HepG2 (cell line): ENCODE measurements around the gene THAP10. TPM values are rescaled to one million over a fixed set of nuclear protein-coding genes. Genes with fewer than 3 reads are reported as not detected.

Source experiments
- ATF7-NPFF ChIP-seq: sonication (generic); formaldehyde crosslinking; IDR thresholded peaks from 2 replicates; pipeline ENCODE4 v1.8.1; 2023; ENCODE audit warnings: mild to moderate bottlenecking, low read depth, missing genetic modification reagents, moderate library complexity
- ELF1 ChIP-seq: sonication (generic); formaldehyde crosslinking; IDR thresholded peaks from 2 replicates; pipeline ENCODE4 v1.4.0; 2020; ENCODE audit warnings: missing genetic modification reagents
- ETS1 ChIP-seq: sonication (generic); formaldehyde crosslinking; IDR thresholded peaks from 2 replicates; pipeline ENCODE4 v1.4.0; 2020; ENCODE audit warnings: missing genetic modification reagents
- FOSL1 ChIP-seq: sonication (generic); formaldehyde crosslinking; IDR thresholded peaks from 2 replicates; pipeline ENCODE4 v1.9.0; 2021; ENCODE audit warnings: missing genetic modification reagents, borderline replicate concordance
- GLI4 ChIP-seq: sonication (generic); formaldehyde crosslinking; IDR thresholded peaks from 2 replicates; pipeline ENCODE4 v1.5.1; 2020; ENCODE audit warnings: missing genetic modification reagents, mild to moderate bottlenecking, moderate library complexity, borderline replicate concordance
- GPBP1L1 ChIP-seq: sonication (generic); formaldehyde crosslinking; IDR thresholded peaks from 2 replicates; pipeline ENCODE4 v1.5.0; 2020; ENCODE audit warnings: mild to moderate bottlenecking, missing genetic modification reagents
- GTF2F1 ChIP-seq: fragments of 150-350 bp; IDR thresholded peaks from 2 replicates; pipeline ENCODE4 v1.6.1; 2014; ENCODE audit warnings: low read length
- IRF9 ChIP-seq: sonication (generic); formaldehyde crosslinking; IDR thresholded peaks from 2 replicates; pipeline ENCODE4 v1.8.0; 2022; ENCODE audit warnings: missing genetic modification reagents, mild to moderate bottlenecking, borderline replicate concordance
- MBNL3 ChIP-seq: fragments of 250-450 bp; sonication (Bioruptor Pico); conservative IDR thresholded peaks from 2 replicates; pipeline ENCODE4 v1.8.0; 2022; ENCODE audit warnings: mild to moderate bottlenecking, inconsistent platforms
- MEF2D ChIP-seq: sonication (generic); formaldehyde crosslinking; IDR thresholded peaks from 2 replicates; pipeline ENCODE4 v1.5.1; 2020; ENCODE audit warnings: mild to moderate bottlenecking, missing genetic modification reagents
- MTERF4 ChIP-seq: sonication (generic); formaldehyde crosslinking; IDR thresholded peaks from 2 replicates; pipeline ENCODE4 v1.8.0; 2023; ENCODE audit warnings: mild to moderate bottlenecking, missing genetic modification reagents
- PATZ1 ChIP-seq: sonication (generic); formaldehyde crosslinking; IDR thresholded peaks from 2 replicates; pipeline ENCODE4 v1.4.0; 2020; ENCODE audit warnings: missing genetic modification reagents
- PCBP1 ChIP-seq: fragments of 200-400 bp; formaldehyde crosslinking; IDR thresholded peaks from 2 replicates; pipeline ENCODE4 v1.6.1; 2017; ENCODE audit warnings: mild to moderate bottlenecking, low read depth, low read length, borderline replicate concordance
- PRPF4 ChIP-seq: fragments of 200-400 bp; formaldehyde crosslinking; IDR thresholded peaks from 2 replicates; pipeline ENCODE4 v1.6.1; 2016; ENCODE audit warnings: low read length, low read depth; ENCODE audit not compliant: poor library complexity, severe bottlenecking
- RNF2 ChIP-seq: fragments of 450-650 bp; conservative IDR thresholded peaks from 2 replicates; pipeline ENCODE4 v1.6.1; 2016; ENCODE audit warnings: low read depth
- ZNF281 ChIP-seq: sonication (generic); formaldehyde crosslinking; IDR thresholded peaks from 2 replicates; pipeline ENCODE4 v1.4.0; 2020; ENCODE audit warnings: missing genetic modification reagents, borderline replicate concordance
- ZNF598 ChIP-seq: sonication (generic); formaldehyde crosslinking; IDR thresholded peaks from 2 replicates; pipeline ENCODE4 v1.5.1; 2020; ENCODE audit warnings: mild to moderate bottlenecking, missing genetic modification reagents, borderline replicate concordance
- ZNF775 ChIP-seq: sonication (generic); formaldehyde crosslinking; IDR thresholded peaks from 2 replicates; pipeline ENCODE4 v1.4.0; 2020; ENCODE audit warnings: missing genetic modification reagents, mild to moderate bottlenecking, moderate library complexity, borderline replicate concordance
- polyA plus RNA-seq, 8 experiments: library from polyadenylated mRNA; depleted of rRNA in 3 of 8; stranded (reverse) in 7 of 8; unstranded in 1 of 8; fragments of >200 nt; fragmentation: Illumina TruSeq in 4 of 8; extraction: Trizol in 4 of 8; gene quantifications; 2 replicates each; pipeline versions ENCODE4 v1.2.1 to v1.2.3, GENCODE V29; 2011 to 2016; ENCODE audit warnings: low read depth in 4 of 8, missing spikeins in 1 of 8, mixed read lengths in 1 of 8; ENCODE audit not compliant: insufficient read depth in 1 of 8
- total RNA-seq, 5 experiments: library from RNA; depleted of rRNA; stranded (reverse); fragments of >200 nt; fragmentation: Illumina TruSeq; extraction: Trizol; gene quantifications; 2 replicates each; pipeline ENCODE4 v1.2.3, GENCODE V29; 2016; ENCODE audit warnings: low read depth in 1 of 5

The THAP10 gene
- total and polyA plus RNA-seq, 2 of the 13 experiments (the other 11 are each of a cell fraction or from before 2014, with no cell fraction given): 0.64 to 0.69 TPM

GRCh38 chr15:70833861-70834765, 58.1 kb downstream of the THAP10 start (continued):
- TF ChIP-seq RNF2 (no peak), GPBP1L1 (CRISPR knock-in tag) (no peak), MBNL3 (CRISPR knock-in tag) (no peak), PCBP1 (no peak), ATF7-NPFF (CRISPR knock-in tag) (no peak), MTERF4 (CRISPR knock-in tag) (no peak), ZNF598 (CRISPR knock-in tag) (no peak), FOSL1 (CRISPR knock-in tag) (peak; percentile 75), PRPF4 (no peak), ETS1 (CRISPR knock-in tag) (no peak), GLI4 (0 out of 2 replicates have a peak, but pooled peaks have one; percentile 29), ELF1 (CRISPR knock-in tag) (0 out of 2 replicates have a peak, but pooled peaks have one; percentile 27), PATZ1 (CRISPR knock-in tag) (peak; percentile 24; the same call in 1 of the 2 replicates), GTF2F1 (no peak), ZNF281 (CRISPR knock-in tag) (no peak), MEF2D (CRISPR knock-in tag) (no peak), IRF9 (CRISPR knock-in tag) (no peak), ZNF775 (CRISPR knock-in tag) (no peak)
